ENCODE results near the gene SPDYE2.
A peak's percentile ranks its signal among the peaks of the same experiment; 100 is the strongest.
"Not testable (repeated sequence)": the region's sequence is repeated elsewhere in the genome, so short reads cannot be mapped to it uniquely, and the experiment has no call there.

SPDYE2 gene

DNA sequence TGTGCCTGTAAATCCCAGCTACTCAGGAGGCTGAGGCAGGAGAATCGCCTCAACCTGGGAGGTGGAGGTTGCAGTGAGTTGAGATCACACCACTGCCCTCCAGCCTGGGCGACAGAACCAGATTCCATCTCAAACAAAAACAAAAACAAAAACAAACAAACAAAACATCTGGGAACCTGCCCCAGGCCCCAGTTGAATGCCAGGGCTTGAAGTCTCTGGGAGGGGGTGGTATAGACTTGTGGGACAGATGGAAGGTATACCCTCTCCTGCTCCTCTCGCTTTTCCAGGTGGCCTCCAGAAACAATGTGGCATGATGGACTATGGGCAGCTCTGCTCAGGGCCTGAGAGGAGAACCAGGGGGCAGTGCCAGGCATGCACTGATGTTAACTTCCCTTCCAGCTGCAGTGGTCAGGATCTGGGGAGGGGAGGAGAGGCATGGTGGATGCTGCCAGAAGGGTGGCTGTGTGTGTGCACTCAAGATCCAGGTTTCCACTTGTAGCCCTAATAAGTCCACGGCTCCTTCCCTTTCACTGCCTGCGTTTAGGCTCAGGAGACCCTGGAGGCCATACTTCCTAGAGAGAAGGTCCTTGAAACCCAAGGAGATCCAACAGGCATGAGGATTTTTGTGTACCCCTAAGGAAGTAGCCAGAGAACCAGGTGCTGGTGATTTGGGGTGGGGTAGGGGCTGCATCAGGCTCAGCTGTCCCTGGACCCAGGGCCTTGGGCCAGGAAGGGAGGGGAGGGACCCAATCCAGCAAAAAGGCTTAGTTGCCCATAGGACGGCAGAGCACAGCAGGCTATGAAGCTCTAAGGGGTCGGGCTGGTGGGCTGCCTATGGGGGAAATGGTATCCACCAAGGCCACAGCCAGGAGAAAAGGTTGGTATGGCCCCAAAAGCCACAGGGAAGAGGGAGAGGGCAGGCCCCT is 26.6 kb downstream of the SPDYE2 start:
- DNase-seq (peak in 1 of 2 donors; percentile 16), ATAC-seq (peak; percentile 21)
- not testable (repeated sequence) for H3K27me3 Mint-ChIP-seq, H3K9me3 Mint-ChIP-seq, H3K4me1 Mint-ChIP-seq, H3K4me3 Mint-ChIP-seq, H3K27ac Mint-ChIP-seq

DNA sequence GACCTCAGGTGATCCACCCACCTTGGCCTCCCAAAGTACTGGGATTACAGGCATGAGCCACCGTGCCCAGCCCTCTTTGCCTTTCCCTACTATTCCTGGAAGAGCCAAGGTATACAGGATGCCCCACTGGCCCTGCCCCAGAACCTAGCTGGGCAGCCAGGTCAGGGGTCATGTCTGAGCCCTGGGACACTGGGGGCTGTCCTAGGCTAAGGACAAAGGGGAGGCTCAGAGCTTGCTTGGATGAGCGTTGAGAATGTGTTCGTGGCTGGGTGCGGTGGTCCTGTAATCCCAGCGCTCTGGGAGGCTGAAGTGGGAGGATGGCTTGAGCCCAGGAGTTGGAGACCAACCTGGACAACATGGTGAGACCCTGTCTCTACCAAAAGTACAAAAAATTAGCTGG is 27.5 kb downstream of the SPDYE2 start:
- peak in 1 of 2 donors; percentile 15 for DNase-seq

DNA sequence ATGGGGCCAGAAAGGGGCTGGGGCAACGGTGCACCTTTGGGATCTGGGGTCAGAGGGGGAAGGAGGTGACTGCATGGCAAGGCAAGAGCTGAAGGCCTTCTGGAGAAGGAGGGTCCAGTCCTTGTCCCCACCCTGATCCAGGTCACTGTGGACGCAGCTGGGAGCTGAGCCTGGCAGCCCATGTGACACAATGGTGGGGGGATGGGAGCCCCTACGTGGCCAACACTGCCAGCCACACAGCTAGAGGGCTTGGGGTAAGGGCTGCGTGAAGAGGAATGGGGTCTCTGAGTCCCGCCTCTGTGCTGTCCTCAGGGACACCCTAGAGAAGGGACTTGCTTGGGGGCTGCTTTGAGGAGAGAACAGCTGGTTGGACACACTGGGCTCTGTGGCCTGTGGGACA is 30.7 kb downstream of the SPDYE2 start:
- not testable (repeated sequence) for DNase-seq, H3K27ac Mint-ChIP-seq, H3K4me1 Mint-ChIP-seq, H3K27me3 Mint-ChIP-seq, ATAC-seq, H3K4me3 Mint-ChIP-seq, H3K9me3 Mint-ChIP-seq

More for the DNA sequence above, 27.5 kb downstream of the SPDYE2 start:
- H3K27ac Mint-ChIP-seq, H3K9me3 Mint-ChIP-seq, H3K4me3 Mint-ChIP-seq, H3K4me1 Mint-ChIP-seq, H3K27me3 Mint-ChIP-seq: not testable (repeated sequence)
- ATAC-seq, result peak; percentile 16

DNA sequence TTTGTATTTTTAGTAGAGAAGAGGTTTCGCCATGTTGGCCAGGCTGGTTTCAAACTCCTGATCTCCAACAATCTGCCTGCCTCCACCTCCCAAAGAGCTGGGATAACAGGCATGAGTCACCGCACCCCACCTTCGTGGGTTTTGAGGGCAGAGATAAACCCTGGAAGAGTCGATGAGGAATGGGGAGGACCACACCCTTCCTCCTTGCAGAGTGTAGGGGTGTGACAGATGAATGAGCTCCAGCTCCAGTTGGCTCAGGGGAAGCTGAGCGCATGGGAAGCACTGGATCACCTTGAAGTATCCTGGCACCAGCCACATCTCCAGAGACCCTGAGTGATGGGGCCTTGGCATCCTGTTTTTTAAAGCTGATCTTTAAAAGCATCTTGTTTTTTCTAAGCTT is 32.5 kb downstream of the SPDYE2 start:
- not testable (repeated sequence) for H3K9me3 Mint-ChIP-seq, H3K27me3 Mint-ChIP-seq

DNA sequence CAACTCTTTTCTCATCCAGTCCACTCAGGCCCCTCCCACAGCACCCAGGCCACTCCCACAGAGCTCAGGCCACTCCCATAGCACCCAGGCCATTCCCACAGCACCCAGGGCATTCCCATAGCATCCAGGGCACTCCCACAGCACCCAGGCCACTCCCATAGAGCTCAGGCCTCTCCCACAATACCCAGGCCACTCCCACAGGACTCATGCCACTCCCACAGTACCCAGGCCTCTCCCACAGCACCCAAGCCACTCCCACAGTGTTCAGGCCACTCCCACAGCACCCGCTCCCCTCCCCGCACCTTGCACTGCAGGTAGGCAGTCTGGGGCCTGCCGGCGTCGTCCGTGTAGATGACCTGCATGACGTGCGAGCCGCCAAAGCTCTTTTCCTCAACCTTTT is 38.8 kb downstream of the SPDYE2 start:
- ATAC-seq, result peak; percentile 41
- H3K9me3 Mint-ChIP-seq, DNase-seq, H3K4me3 Mint-ChIP-seq, H3K27ac Mint-ChIP-seq, H3K4me1 Mint-ChIP-seq, H3K27me3 Mint-ChIP-seq: not testable (repeated sequence)

More for the DNA sequence above, 32.5 kb downstream of the SPDYE2 start:
- not testable (repeated sequence) for H3K4me3 Mint-ChIP-seq, H3K4me1 Mint-ChIP-seq, DNase-seq, H3K27ac Mint-ChIP-seq, ATAC-seq

DNA sequence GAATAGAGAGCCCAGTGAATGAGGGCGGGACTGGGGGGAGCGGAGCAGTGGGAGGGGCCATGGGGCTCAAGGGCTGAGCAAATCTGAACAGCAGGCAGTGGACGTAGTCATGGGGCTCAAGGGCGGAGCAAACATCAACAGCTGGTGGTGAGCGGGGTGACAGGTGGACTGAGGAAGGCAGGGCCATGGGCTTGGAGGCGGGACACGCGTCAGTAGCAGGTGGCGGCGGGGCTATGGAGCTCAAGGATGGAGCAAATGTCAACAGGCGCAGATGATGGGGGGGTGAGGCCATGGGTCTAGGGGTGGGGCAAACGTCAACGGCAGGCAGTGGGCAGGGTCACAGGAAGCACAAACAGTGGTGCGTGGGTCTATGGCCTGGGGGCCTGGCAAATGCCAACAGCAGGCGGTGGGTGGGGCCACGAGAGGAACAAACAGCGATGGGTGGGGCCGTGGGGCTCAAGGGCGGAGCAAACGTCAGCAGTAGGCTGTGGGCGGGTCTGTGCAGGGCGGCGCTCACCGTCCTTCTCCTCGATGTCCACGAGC is 41.5 kb downstream of the SPDYE2 start:
- H3K27me3 Mint-ChIP-seq, H3K9me3 Mint-ChIP-seq, H3K4me3 Mint-ChIP-seq, H3K27ac Mint-ChIP-seq, H3K4me1 Mint-ChIP-seq: not testable (repeated sequence)
- ATAC-seq, result peak; percentile 70
- peak; percentile 48 to 52 for DNase-seq

DNA sequence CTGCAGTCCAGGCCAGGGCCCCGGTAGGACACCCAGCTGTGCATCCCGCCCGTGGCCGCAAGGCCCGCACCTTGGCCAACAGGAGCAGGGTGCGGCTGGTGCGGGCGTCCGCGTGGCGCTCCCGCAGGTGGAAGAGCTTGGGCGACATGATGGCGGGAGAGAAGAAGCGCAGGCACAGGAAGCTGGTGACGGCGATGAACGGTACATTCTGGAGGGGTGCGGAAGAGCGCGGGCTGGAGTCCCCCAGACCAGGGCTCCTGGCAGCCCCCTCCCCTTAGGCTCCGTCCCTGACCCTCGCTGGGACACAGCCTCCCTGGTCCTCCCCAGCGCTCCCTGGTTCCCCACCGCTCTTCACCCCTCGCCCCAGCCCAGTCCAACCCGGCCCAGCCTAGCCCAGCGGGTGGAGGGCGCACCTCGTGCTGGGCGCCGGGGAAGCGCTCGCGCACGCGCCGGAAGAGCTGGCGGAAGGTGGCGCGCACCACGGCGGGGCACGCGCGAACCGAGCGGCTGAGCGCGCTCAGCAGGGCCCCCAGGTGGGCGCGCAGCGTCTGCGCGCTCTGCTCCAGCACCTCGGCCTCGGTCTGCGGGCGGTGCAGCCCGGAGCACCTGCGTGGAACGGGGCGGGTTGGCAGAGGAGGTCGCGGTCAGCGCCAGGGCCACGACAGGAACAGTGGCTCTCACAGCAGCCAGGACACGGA is 42.8 kb downstream of the SPDYE2 start:
- H3K4me1 Mint-ChIP-seq, H3K27ac Mint-ChIP-seq, H3K9me3 Mint-ChIP-seq, H3K27me3 Mint-ChIP-seq, DNase-seq, H3K4me3 Mint-ChIP-seq: not testable (repeated sequence)
- ATAC-seq, result peak; percentile 84

DNA sequence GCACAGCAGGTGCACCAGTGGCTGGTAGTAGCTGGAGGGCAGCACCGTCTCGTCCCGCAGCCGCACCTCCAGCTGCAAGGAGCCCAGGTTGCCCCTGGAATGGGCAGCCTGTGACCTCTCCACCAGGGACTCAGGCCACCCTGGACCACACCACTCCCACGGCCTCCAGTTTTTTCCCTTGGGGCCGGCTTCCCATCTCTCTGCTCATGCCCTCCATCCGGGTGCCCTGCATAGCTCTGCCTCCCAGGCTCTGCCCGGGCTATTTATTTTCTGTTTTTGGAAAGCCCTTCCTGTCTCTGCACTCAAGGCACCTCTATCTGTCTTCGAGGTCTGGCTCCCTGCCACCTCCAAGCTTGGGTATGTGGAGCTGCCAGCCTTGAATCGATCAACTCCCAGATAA is 45.0 kb downstream of the SPDYE2 start:
- not testable (repeated sequence) for H3K27me3 Mint-ChIP-seq, H3K4me3 Mint-ChIP-seq, ATAC-seq, H3K27ac Mint-ChIP-seq, H3K4me1 Mint-ChIP-seq, H3K9me3 Mint-ChIP-seq
- DNase-seq, result peak in 1 of 2 donors; percentile 9

DNA sequence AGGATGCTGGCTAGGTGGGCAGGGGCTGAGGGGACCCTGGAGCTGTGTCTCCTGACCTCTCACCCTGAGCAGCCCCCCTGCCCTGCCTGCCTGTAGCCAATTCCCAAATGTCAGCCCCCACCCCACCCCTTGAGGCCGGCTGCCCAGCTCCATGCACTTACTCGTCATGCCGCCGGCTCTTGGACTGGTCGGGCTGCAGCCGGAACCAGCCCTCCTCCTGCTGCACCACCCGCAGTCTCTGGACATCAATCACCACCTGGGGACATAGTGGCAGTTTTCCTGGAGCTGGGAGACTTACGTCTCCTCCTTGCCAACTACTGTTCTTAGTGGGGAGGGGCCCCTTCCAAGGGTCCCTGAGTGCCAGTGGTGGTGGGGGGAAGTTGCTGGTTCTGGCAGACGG is 48.7 kb downstream of the SPDYE2 start:
- H3K9me3 Mint-ChIP-seq, H3K4me3 Mint-ChIP-seq, H3K4me1 Mint-ChIP-seq, DNase-seq, H3K27me3 Mint-ChIP-seq, H3K27ac Mint-ChIP-seq, ATAC-seq: not testable (repeated sequence)

DNA sequence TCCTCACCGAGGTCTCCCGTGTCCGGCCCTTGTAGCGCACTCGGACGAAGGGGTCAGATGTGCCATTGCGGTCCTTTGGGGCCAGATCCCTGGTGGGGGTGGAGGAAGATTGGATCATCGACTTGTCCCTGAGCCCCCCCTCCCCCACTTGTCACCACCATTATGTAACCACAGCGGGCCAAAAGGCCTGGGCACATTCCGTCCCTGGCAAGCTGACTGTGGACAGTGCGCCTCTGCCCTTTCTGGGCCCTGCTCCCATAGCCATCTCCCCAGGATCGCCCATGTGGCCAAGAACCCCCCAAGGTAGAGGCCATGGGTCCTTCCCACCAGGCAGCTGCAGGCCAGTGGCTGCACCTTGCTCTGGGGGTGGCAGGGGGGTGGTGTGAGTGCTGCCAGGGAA is 51.3 kb downstream of the SPDYE2 start:
- DNase-seq, H3K4me3 Mint-ChIP-seq, H3K27ac Mint-ChIP-seq, H3K4me1 Mint-ChIP-seq, H3K9me3 Mint-ChIP-seq, ATAC-seq, H3K27me3 Mint-ChIP-seq: not testable (repeated sequence)

DNA sequence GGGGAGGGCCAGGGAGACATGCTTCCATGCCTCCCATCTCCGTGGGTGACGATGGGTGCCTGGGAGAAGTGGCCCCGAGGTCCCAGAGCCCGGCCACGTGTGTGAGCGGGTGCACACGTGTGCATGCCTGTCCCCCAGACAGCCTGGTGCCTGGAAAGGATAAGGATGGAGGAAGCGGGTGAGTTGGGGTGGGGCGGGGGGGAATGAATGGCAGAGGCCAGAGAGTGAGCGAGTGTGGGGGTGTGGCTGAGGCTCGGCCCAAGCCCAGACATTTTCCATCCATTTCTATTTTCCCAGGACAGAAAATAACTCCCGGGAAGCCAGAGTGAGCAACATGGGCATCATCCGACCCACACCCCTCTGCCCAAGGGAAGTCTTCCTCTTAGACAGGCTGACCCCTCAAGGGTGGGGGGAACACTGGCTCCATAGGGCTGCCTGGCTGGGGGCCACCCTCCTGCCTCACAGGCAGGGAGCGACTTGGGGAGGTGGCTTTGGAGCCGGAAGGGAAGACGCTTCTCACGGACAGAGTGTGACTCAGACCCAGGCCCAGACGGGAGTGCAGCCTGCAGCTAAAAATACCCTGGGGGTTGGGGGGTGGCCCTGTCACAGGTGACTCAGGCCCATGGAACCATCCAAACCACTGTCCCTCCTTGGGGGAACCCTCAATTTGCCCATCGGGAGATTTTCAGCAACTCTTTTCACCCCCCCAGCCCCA is 53.6 kb downstream of the SPDYE2 start:
- not testable (repeated sequence) for DNase-seq, H3K4me1 Mint-ChIP-seq, H3K27ac Mint-ChIP-seq, H3K4me3 Mint-ChIP-seq, H3K27me3 Mint-ChIP-seq, H3K9me3 Mint-ChIP-seq
- peak; percentile 11 for ATAC-seq

DNA sequence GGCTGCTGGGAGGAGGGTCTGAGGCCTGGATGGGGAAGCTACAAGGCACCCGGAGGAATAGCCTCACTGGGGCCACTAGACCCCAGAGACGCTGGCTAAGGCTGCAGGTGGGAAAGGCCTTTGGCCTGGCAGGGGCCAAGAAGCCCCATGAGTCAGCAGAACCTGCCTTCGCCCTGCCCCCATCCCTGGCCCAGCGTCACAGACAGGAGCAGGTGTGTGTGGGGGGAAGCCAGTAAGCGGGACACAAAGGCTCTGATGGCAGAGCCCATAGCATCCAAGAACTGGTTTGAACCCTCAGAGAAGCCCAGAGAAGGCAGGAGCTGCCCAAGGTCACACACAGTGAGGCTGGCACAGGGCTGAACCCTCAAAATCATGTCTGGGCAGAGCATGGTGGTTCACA is 55.8 kb downstream of the SPDYE2 start:
- H3K9me3 Mint-ChIP-seq, H3K27me3 Mint-ChIP-seq, H3K27ac Mint-ChIP-seq, H3K4me1 Mint-ChIP-seq, ATAC-seq, DNase-seq, H3K4me3 Mint-ChIP-seq: not testable (repeated sequence)

DNA sequence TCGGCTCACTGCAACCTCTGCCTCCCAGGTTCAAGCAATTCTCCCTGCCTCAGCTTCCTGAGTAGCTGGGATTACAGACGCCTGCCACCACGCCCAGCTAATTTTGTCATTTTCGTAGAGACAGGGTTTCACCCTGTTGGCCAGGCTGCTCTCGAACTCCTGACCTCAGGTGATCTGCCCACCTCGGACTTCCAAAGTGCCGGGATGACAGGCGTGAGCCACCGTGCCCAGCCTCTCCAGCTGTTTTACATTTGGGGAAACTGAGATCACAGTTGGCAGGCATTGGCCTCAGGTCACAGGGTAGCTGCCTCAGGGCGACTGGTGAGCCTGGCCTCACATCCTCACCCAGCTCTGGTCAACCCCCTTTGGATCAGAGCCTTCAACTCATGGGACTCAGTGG is 58.7 kb downstream of the SPDYE2 start:
- not testable (repeated sequence) for ATAC-seq, H3K4me3 Mint-ChIP-seq, H3K27me3 Mint-ChIP-seq, H3K4me1 Mint-ChIP-seq, H3K9me3 Mint-ChIP-seq, H3K27ac Mint-ChIP-seq, DNase-seq

DNA sequence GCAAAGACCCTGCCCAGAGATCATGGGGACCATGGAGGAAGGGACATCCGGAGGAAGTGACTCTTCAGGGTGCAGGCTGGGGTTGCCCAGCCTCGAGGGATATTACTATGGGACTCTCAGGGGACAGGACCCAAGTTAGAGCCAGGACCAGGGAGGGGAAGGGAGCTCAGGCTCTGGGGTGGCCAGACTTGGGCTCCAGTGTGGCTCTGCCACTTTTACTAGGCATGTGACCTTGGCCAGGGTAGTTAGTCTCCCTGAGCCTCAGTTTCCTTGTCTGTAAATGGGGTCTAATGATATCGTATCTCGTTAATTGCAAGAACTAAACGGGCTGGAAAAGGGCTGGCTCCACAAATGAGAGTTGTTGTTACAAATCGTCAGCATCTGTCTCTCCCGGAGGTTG is 59.4 kb downstream of the SPDYE2 start:
- H3K4me3 Mint-ChIP-seq, result peak overlapping the region in 1 of 2 donors; percentile 24
- not testable (repeated sequence) for DNase-seq, H3K9me3 Mint-ChIP-seq, ATAC-seq, H3K27ac Mint-ChIP-seq, H3K27me3 Mint-ChIP-seq, H3K4me1 Mint-ChIP-seq

DNA sequence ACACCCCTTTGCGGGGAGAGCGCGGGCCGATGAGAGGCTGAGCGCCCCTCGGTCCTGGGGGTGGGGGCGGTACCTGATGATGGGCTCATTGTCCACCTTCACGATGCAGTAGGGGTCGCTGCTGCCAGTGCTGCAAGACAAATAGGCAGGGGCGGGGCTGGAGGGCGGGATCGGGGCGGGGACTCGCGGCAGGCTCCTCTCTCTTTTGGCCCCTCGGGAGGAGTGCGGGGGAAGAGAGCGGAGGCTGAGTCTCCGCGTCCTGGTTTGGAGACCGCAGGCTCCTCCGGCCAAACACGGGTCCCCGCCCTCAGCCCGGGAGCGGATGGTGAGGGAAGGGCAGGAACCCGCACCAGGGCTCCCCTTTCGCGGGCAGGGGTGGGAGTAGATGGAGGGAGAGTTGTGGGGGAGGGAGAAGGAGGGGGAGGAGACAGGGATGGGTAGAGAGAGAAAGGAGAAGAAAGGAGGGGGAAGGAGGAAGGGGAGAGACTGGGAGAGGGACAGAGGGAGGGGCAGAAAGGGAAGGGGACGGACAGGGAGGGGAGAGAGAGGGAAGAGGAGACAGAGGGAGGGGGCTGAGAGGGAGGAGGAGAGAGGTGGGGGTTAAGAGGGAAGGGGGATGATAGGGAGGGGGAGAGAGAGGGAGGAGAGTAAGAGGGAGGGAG is 60.1 kb downstream of the SPDYE2 start:
- DNase-seq, H3K9me3 Mint-ChIP-seq, H3K4me3 Mint-ChIP-seq, H3K4me1 Mint-ChIP-seq, H3K27me3 Mint-ChIP-seq, H3K27ac Mint-ChIP-seq: not testable (repeated sequence)
- peak; percentile 67 for ATAC-seq
